Stimulated activated naive B cell treated with anti-CD40 and anti-IgM and Interleukin-4, amounts not matched to agents 10 μg/mL and 1 μg/mL and 100 μg/mL, for 72 hours (primary cell): Measurements from ENCODE around the gene ACKR2.
A peak's percentile ranks its signal among the peaks of the same experiment; 100 is the strongest.

Experiments used
- ATAC-seq, 2 donors: fragments of 150-1000 bp; cut with Tn5 transposase; replicated peaks; 2 replicates each; pipeline ENCODE4 v1.10.0; 2021; ENCODE audit warnings: moderate library complexity in 1 of 2
- DNase-seq: peaks from one replicate; pipeline ENCODE4 v3.0.0; 2021
- H3K27ac Mint-ChIP-seq: one replicate; pipeline ENCODE4 v1.8.0; 2022; ENCODE audit warnings: mild to moderate bottlenecking, mixed read lengths
- H3K27me3 Mint-ChIP-seq, 2 donors: one replicate each; pipeline ENCODE4 v1.8.0; 2022; ENCODE audit warnings: mixed read lengths in 2 of 2
- H3K36me3 Mint-ChIP-seq, 2 donors: one replicate each; pipeline ENCODE4 v1.8.0; 2022; ENCODE audit warnings: mixed read lengths in 2 of 2, mild to moderate bottlenecking in 1 of 2
- H3K4me1 Mint-ChIP-seq, 2 donors: one replicate each; pipeline ENCODE4 v1.8.0; 2022; ENCODE audit warnings: mixed read lengths in 2 of 2, mild to moderate bottlenecking in 1 of 2
- H3K4me3 Mint-ChIP-seq, 2 donors: one replicate each; pipeline ENCODE4 v1.8.0; 2022; ENCODE audit warnings: mild to moderate bottlenecking in 2 of 2, mixed read lengths in 2 of 2, moderate library complexity in 1 of 2
- H3K9me3 Mint-ChIP-seq, 2 donors: one replicate each; pipeline ENCODE4 v1.8.0; 2022; ENCODE audit warnings: mixed read lengths in 2 of 2, mild to moderate bottlenecking in 1 of 2

The ACKR2 gene

DNA sequence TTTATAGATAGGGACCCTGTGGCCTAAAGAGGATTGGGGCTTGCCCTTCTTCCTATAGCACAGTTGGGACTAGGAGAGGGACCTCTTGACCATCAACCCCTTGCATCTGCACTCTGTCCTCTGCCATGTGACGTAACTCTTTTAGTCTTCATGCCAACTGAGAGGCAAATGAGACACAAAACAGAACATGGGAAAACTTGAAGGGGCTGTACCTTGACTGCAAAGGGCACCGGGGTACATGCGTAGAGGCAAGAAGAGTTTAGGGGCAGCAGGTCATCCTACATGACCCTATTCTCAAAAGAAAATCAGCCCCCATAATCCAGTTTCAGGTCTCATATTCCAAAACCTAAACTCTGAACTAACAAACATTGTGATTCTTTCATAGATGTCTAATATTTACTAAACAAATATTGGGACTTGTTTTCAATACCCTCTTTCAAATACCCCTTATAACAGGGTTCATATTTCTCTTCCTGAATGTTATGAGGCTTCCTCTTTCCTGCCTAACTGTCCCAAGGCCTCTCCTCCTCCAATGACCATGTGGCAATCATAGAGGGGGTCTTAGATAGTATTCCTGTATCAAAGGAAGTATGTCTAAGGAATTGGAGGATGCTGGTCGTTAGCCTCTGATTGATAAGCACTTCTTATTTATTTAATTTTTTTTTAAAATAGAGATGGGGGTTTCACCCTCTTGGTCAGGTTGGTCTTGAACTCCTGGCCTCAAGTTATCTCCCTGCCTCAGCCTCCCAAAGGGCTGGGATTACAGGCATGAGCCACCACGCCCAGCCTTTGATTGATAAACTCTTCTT is 20.6 kb downstream of the ACKR2 start:
- ATAC-seq, result no peak

DNA sequence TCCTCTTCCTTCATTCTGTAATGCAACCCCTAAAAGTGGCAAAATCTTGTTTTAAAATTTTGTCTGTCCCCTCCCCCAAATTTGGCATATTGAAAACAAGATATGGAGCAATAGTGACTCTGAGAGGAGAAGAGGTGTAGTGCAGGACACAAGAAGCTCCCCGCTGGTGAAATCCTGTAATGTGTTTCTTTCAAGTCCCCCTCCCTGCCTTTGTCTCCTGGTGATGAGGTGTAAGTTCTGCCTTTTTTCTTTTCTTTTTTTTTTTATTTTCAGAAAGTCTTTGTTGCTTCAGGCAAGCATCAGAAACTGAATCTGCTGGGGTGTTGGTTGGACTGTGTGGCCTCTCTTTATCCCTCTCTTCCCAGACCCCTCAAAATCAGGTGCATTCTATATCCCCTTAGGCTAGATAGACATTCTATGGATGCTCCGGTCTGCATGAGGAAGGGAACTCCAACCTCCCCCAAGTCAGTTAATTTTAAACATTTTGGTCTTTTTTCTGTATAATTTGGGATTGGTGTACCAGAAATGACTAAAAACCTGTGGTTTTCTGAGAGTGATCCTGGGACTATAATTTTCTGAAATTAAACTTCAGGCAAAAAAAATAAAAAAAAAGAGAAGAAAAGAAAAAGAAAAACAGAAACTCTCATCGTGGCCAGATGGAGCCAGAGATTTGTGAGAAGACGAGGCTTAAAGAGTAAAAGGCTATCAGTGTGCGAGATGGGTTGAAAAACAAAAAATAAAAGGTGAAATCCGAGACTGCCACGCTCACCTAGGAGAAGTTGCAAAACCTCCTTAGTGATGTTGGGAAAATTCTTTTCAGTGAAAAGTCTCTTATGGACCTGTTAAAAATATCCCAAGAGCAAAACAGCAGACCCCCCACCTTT is 21.4 kb downstream of the ACKR2 start:
- peaks cover 0 to 10% of the 10 kb centered on the region in 2 donors for H3K4me1 Mint-ChIP-seq
- ATAC-seq, result no peak
- no peaks in the 10 kb centered on the region for H3K36me3 Mint-ChIP-seq
- no peaks in the 10 kb centered on the region for H3K9me3 Mint-ChIP-seq
- no peak overlapping the region for H3K4me3 Mint-ChIP-seq
- peaks cover 12 to 21% of the 10 kb centered on the region in 2 donors for H3K27me3 Mint-ChIP-seq
- no peak for DNase-seq
- no peak overlapping the region for H3K27ac Mint-ChIP-seq

More for the DNA sequence above, 20.6 kb downstream of the ACKR2 start:
- peaks cover 0 to 10% of the 10 kb centered on the region in 2 donors for H3K4me1 Mint-ChIP-seq
- DNase-seq, result no peak
- H3K4me3 Mint-ChIP-seq, result no peak overlapping the region
- H3K27me3 Mint-ChIP-seq, result peaks cover 8 to 21% of the 10 kb centered on the region in 2 donors
- no peaks in the 10 kb centered on the region for H3K9me3 Mint-ChIP-seq
- no peaks in the 10 kb centered on the region for H3K36me3 Mint-ChIP-seq
- no peak overlapping the region for H3K27ac Mint-ChIP-seq

DNA sequence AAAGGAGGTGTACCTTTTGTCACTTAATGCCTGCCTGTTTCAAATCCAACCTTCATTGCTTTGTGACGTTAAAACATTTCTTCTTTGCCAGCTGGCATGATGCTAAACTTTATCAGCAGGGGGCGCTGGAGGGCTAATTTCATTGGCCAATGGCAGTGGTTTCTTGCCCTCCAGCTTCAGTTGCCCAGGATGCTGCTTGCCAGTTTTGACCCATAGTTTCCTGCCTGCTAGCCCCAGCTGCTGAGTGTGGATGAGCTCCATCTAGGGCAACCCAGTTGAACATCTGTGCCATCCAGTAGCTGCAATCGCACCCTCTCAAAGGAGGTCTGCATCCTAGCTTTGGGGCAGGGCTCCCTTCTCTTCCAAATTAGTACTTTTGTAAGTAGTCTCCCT is 22.1 kb downstream of the ACKR2 start:
- H3K4me3 Mint-ChIP-seq, result no peak overlapping the region
- peaks cover 0 to 10% of the 10 kb centered on the region in 2 donors for H3K4me1 Mint-ChIP-seq
- H3K27me3 Mint-ChIP-seq, result peaks cover 14 to 17% of the 10 kb centered on the region in 2 donors
- H3K36me3 Mint-ChIP-seq, result no peaks in the 10 kb centered on the region
- ATAC-seq (peak; percentile 88 to 93), DNase-seq (peak; percentile 67)
- no peak overlapping the region for H3K27ac Mint-ChIP-seq
- no peaks in the 10 kb centered on the region for H3K9me3 Mint-ChIP-seq

DNA sequence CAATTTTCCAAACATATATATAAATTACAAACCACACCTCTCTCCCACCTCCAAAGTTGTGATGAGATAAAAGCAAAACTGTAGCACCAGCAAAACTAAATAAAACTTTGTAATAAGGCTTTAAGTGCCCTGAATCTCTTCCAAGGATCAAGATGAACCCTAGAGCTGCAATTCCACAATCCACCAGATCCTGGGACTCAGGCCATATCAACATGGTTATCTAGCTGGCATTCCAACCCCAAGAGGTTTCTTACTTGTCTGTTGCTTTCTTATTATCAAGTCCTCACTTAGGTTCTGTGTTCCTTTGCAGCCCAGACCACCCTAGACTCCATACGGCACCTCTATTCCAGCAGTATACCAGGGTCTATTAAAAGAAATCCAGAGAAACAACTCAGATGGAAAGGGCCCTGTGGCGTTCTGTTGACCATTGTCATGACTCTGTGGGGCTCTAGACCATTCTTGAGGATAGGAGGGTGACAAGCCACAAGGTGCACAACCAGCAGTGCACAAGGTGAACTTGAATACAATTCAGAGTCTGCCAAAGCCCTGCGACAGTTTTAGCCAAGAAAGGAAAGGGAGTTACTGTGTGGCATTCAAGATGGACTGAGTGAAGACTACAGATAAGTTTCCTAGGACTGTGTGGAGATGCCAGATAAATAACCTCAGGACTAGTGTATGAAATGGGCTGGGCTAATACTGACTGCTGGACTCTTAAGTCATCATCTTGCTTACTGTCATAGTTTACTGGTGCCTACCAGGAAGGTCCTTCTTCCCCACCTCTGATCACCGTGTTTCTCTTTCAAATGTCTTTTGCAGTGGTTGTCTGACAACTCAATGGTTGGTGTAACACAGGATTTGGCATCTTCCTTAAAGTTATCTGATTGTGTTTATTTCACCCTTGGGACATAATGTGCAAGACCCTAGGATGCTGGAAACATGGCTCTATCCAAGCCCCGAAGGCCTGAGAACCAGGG is 27.2 kb downstream of the ACKR2 start:
- peaks cover 5 to 6% of the 10 kb centered on the region in 2 donors for H3K27me3 Mint-ChIP-seq
- no peak overlapping the region for H3K4me3 Mint-ChIP-seq
- no peaks in the 10 kb centered on the region for H3K36me3 Mint-ChIP-seq
- no peak for ATAC-seq
- H3K9me3 Mint-ChIP-seq, result no peaks in the 10 kb centered on the region
- peaks cover 4 to 15% of the 10 kb centered on the region in 2 donors for H3K4me1 Mint-ChIP-seq
- H3K27ac Mint-ChIP-seq, result no peak overlapping the region
- no peak for DNase-seq

GRCh38 chr3:42838571-42838970 is 29.3 kb downstream of the ACKR2 start:
- Mint-ChIP-seq H3K4me1 (peaks cover 4 to 16% of the 10 kb centered on the region in 2 donors), H3K9me3 (no peaks in the 10 kb centered on the region), H3K36me3 (no peaks in the 10 kb centered on the region), H3K27me3 (peaks cover 5 to 6% of the 10 kb centered on the region in 2 donors), H3K4me3 (no peak overlapping the region), H3K27ac (no peak overlapping the region)
- DNase-seq (no peak), ATAC-seq (no peak)

DNA sequence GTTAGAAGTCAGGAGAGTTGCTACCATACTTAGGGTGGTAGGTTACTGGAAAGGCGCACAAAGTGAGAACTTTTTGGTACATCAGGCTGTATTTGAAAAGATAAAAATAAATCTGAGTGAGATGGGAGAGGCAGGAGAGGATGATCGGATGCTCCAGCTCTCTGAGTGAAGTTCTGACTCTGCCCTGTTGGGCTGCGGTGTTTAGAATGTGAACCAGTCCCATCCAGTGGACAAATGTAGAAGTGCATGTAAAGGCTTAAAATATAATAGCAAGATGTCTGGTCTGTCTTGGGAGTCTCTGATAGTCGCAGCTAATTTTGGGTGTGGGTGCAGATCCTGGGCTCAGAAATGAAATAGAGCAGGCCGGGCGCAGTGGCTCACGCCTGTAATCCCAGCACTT is 30.4 kb downstream of the ACKR2 start:
- no peaks in the 10 kb centered on the region for H3K9me3 Mint-ChIP-seq
- ATAC-seq (peak; percentile 98 to 99), DNase-seq (peak; percentile 21)
- peaks cover 11 to 26% of the 10 kb centered on the region in 2 donors for H3K4me1 Mint-ChIP-seq
- peak overlapping the region in 1 of 2 donors; percentile 36 for H3K4me3 Mint-ChIP-seq
- H3K27me3 Mint-ChIP-seq, result peaks cover 5 to 6% of the 10 kb centered on the region in 2 donors
- no peaks in the 10 kb centered on the region for H3K36me3 Mint-ChIP-seq
- H3K27ac Mint-ChIP-seq, result peak overlapping the region; percentile 14

- Mint-ChIP-seq H3K4me3 (no peak overlapping the region), H3K9me3 (no peaks in the 10 kb centered on the region), H3K27ac (no peak overlapping the region), H3K36me3 (no peaks in the 10 kb centered on the region), H3K4me1 (peaks cover 19 to 44% of the 10 kb centered on the region in 2 donors), H3K27me3 (no peaks in the 10 kb centered on the region)
- ATAC-seq, result no peak
- DNase-seq, result no peak
Observed at GRCh38 chr3:42841332-42841731, 32.1 kb downstream of the ACKR2 start.

DNA sequence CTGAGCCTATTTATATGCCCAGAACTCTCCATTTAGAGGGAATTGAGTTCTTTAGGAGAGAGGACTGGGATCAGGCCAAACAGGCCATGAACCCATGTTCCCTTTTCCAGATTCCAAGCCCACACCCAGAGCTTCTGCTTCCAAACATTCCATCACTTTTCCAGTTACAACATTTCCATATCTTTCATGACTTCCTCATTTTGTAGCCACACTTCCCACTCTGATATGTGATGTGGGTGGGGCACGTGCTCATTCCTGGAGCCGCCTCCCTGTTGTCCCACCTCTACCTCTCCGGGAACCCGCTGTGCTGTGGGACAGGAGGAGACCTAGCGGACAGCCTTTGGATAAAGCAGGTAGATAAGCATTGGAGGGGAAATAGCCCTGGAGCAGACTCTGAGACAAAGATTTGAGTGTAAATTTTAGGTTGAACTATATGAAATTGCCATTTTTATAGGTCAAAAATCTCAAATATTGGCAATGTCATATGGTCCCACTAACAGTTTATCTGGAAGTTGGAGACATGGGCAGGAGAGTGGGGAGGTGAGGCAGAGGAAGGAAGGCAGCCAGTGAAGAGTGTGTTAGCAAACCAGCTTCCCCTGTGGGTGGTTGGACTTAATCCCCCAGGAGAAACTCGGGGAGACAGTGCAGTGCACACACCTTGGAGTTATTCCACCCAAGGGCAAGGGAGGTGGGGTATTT is 34.6 kb downstream of the ACKR2 start:
- no peak overlapping the region for H3K4me3 Mint-ChIP-seq
- no peaks in the 10 kb centered on the region for H3K27me3 Mint-ChIP-seq
- no peaks in the 10 kb centered on the region for H3K9me3 Mint-ChIP-seq
- H3K36me3 Mint-ChIP-seq, result no peaks in the 10 kb centered on the region
- no peak overlapping the region for H3K27ac Mint-ChIP-seq
- DNase-seq (no peak), ATAC-seq (no peak)
- peaks cover 36 to 64% of the 10 kb centered on the region in 2 donors for H3K4me1 Mint-ChIP-seq

DNA sequence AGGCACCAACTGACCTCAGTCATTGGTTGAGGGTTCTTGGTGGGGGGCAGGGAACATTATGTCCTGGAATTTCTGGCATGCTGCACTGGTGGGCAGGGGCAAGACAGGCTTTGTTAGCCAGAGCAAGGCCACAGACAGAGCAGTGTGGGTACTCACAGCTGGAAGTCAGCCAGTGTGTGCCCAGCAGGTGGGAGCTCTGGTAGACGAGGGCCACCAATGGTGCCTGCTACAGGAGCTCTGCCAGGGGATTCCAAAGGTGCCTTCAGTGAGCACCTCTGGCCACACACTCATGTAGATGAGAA is 35.1 kb downstream of the ACKR2 start:
- no peaks in the 10 kb centered on the region for H3K27me3 Mint-ChIP-seq
- no peak overlapping the region for H3K27ac Mint-ChIP-seq
- no peak for DNase-seq
- no peaks in the 10 kb centered on the region for H3K9me3 Mint-ChIP-seq
- peaks cover 39 to 69% of the 10 kb centered on the region in 2 donors for H3K4me1 Mint-ChIP-seq
- no peak overlapping the region for H3K4me3 Mint-ChIP-seq
- no peak for ATAC-seq
- no peaks in the 10 kb centered on the region for H3K36me3 Mint-ChIP-seq

DNA sequence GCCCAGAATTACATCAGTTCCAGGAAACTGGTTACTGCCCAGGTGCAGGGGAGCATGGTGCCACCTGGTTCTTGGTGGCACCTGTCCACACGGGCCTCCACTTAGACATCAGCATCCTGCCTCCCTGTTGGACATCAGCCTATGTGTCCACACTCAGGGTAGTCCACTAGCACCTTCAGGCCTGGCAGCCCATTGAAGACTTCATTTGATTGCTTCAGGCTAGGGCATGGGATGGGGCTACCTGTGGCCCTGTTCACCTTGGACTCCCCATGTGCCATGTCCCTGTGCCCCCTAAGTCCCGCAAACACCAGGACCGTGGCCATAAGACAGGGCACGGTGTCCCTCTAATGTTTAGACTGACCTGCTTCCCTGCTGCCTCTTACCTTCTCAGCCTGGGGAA is 35.6 kb downstream of the ACKR2 start:
- DNase-seq, result no peak
- ATAC-seq, result no peak
- no peaks in the 10 kb centered on the region for H3K9me3 Mint-ChIP-seq
- H3K27ac Mint-ChIP-seq, result no peak overlapping the region
- no peak overlapping the region for H3K4me3 Mint-ChIP-seq
- H3K4me1 Mint-ChIP-seq, result peaks cover 36 to 68% of the 10 kb centered on the region in 2 donors
- H3K27me3 Mint-ChIP-seq, result no peaks in the 10 kb centered on the region
- no peaks in the 10 kb centered on the region for H3K36me3 Mint-ChIP-seq

- Mint-ChIP-seq H3K9me3 (no peaks in the 10 kb centered on the region), H3K27me3 (no peaks in the 10 kb centered on the region), H3K4me3 (peak overlapping the region; percentile 68 to 79), H3K36me3 (no peaks in the 10 kb centered on the region), H3K27ac (peak overlapping the region; percentile 92), H3K4me1 (peaks cover 42 to 61% of the 10 kb centered on the region in 2 donors)
- DNase-seq (peak; percentile 49), ATAC-seq (peak; percentile 97)
Observed at GRCh38 chr3:42846685-42847522, 37.7 kb downstream of the ACKR2 start.

DNA sequence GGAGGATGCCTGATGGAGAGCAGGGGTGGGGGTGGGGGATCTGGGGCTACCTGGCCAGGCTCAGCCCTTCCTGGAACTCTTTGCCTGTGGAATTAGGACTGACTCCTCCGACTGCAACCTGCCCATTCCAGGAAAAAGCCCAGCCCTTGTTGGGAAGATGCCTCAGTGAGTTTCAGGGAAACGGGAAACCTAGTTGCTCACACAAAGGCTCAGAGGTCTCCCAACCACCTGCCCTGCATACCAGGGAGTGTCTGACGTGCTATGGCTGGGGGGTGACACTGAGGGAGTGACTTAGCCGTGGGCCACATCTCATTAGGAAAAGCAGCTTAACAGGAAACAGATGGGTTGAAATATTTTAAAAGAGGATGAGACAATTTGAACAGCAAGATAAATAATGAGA is 38.5 kb downstream of the ACKR2 start:
- Mint-ChIP-seq H3K36me3 (no peaks in the 10 kb centered on the region), H3K4me3 (peak overlapping the region; percentile 68 to 79), H3K27ac (peak overlapping the region; percentile 92), H3K9me3 (no peaks in the 10 kb centered on the region), H3K27me3 (no peaks in the 10 kb centered on the region), H3K4me1 (peaks cover 48 to 69% of the 10 kb centered on the region in 2 donors)
- peak in 1 of 2 donors; percentile 30 for ATAC-seq
- DNase-seq, result no peak

DNA sequence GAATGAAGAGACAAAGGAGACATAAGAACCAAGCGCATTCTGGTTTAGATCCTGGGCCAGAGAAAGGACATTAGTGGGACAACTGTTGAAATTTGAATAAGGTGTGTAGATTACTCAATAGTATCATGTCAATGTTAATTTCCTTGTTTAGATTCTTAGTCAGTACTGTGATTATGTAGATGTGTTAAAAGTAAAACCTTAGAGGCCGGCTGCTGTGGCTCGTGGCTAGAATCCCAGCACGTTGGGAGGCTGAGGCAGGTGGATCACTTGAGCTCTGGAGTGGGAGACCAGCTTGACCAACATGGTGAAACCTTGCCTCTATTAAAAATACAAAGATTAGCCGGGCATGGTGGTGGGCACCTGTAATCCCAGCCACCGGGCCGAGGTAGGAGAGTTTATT is 39.8 kb downstream of the ACKR2 start:
- no peaks in the 10 kb centered on the region for H3K36me3 Mint-ChIP-seq
- no peaks in the 10 kb centered on the region for H3K27me3 Mint-ChIP-seq
- H3K9me3 Mint-ChIP-seq, result no peaks in the 10 kb centered on the region
- no peak for ATAC-seq
- H3K4me1 Mint-ChIP-seq, result peaks cover 45 to 68% of the 10 kb centered on the region in 2 donors
- DNase-seq, result no peak
- no peak overlapping the region for H3K4me3 Mint-ChIP-seq
- peak overlapping the region; percentile 68 for H3K27ac Mint-ChIP-seq
